PC-3 (cell line): Measurements from ENCODE around the gene TCFL5. TPM values are rescaled to one million over a fixed set of nuclear protein-coding genes. Genes with fewer than 3 reads are reported as not detected.

Experiments
- ATAC-seq: fragments of 200-7000 bp; cut with Tn5 transposase; 2 replicates; pipeline ENCODE4 v1.9.1; 2020; ENCODE audit warnings: mild to moderate bottlenecking, moderate library complexity
- BruUV-seq: library from RNA; stranded (reverse); fragments of 400-500 nt; replicated peaks from 2 replicates; lab custom pipeline; 2021; lab: Mats Ljungman, UMichigan
- CTCF ChIA-PET: fragments of 300-600 bp; sonication (Branson Sonifier 250); formaldehyde crosslinking; loops from one replicate; lab custom pipeline; 2022; ENCODE audit warnings: antibody characterized with exemption; lab: Charles Lee
- POLR2A ChIA-PET: fragments of 300-600 bp; sonication (Branson Sonifier 250); formaldehyde crosslinking; loops from one replicate; lab custom pipeline; 2022; ENCODE audit warnings: antibody characterized with exemption; ENCODE audit not compliant: unreplicated experiment; lab: Charles Lee
- DNase-seq: peaks from one replicate; pipeline ENCODE4 v3.0.0-alpha.2; 2015
- H2AFZ ChIP-seq: fragments of 300-600 bp; sonication (generic); 2 replicates; pipeline ENCODE4 v1.6.0; 2016; ENCODE audit warnings: antibody characterized with exemption, low read length
- H3F3A ChIP-seq: fragments of 300-600 bp; sonication (generic); one replicate; pipeline ENCODE4 v1.6.0; 2017; ENCODE audit warnings: antibody characterized with exemption, low read length, control low read depth, mild to moderate bottlenecking; ENCODE audit not compliant: unreplicated experiment
- H3K27ac ChIP-seq: fragments of 300-600 bp; sonication (generic); 2 replicates; pipeline ENCODE4 v1.5.1; 2016; ENCODE audit warnings: mild to moderate bottlenecking, low read length
- H3K27me3 ChIP-seq: fragments of 300-600 bp; sonication (generic); 2 replicates; pipeline ENCODE4 v1.6.1; 2016; ENCODE audit warnings: low read length, mixed read lengths
- H3K36me3 ChIP-seq: fragments of 300-600 bp; sonication (generic); 2 replicates; pipeline ENCODE4 v1.6.1; 2016; ENCODE audit warnings: low read depth, mixed run types, low read length, mixed read lengths
- H3K4me1 ChIP-seq: fragments of 300-600 bp; sonication (generic); 2 replicates; pipeline ENCODE4 v1.5.1; 2016; ENCODE audit warnings: low read length; ENCODE audit not compliant: insufficient read depth
- H3K4me2 ChIP-seq: fragments of 300-600 bp; sonication (generic); 2 replicates; pipeline ENCODE4 v1.6.0; 2016; ENCODE audit warnings: low read length
- H3K4me3 ChIP-seq: fragments of 300-600 bp; sonication (generic); 2 replicates; pipeline ENCODE4 v1.5.1; 2016; ENCODE audit warnings: mild to moderate bottlenecking, low read length, mixed read lengths
- H3K79me2 ChIP-seq: fragments of 300-600 bp; sonication (generic); 2 replicates; pipeline ENCODE4 v1.6.1; 2017; ENCODE audit warnings: low read length, mixed read lengths
- H3K9ac ChIP-seq: fragments of 300-600 bp; sonication (generic); 2 replicates; pipeline ENCODE4 v1.6.0; 2016; ENCODE audit warnings: mild to moderate bottlenecking, low read length
- H3K9me2 ChIP-seq: fragments of 300-600 bp; sonication (generic); replicated peaks from 2 replicates; pipeline ENCODE4 v1.6.1; 2016; ENCODE audit warnings: mixed run types, low read length, mixed read lengths
- H3K9me3 ChIP-seq: fragments of 300-600 bp; sonication (generic); 2 replicates; pipeline ENCODE4 v1.6.1; 2016; ENCODE audit warnings: low read length, mixed read lengths
- H4K20me1 ChIP-seq: fragments of 300-600 bp; sonication (generic); 2 replicates; pipeline ENCODE4 v1.6.1; 2016; ENCODE audit warnings: low read length, mixed read lengths
- EZH2 ChIP-seq: fragments of 300-600 bp; sonication (generic); IDR thresholded peaks from one replicate; pipeline ENCODE4 v1.6.1; 2017; ENCODE audit warnings: antibody characterized with exemption, mild to moderate bottlenecking, low read length; ENCODE audit not compliant: unreplicated experiment
- EZH2phosphoT487 ChIP-seq: fragments of 300-600 bp; sonication (generic); IDR thresholded peaks from 2 replicates; pipeline ENCODE4 v1.6.1; 2018; ENCODE audit warnings: mild to moderate bottlenecking, antibody characterized with exemption, low read length, borderline replicate concordance
- intact Hi-C: fragments of 100-400 bp; cut with micrococcal nuclease; formaldehyde crosslinking; loops from 2 replicates; pipeline ENCODE4 v1.9.0; 2023
- total RNA-seq: library from RNA; depleted of rRNA; stranded (reverse); fragments of >200 nt; gene quantifications from 2 replicates; pipeline ENCODE4 v1.2.3, GENCODE V29; 2014
- TF ChIP-seq, protein P1 (sequence below): fragments of 300-600 bp; sonication (generic); conservative IDR thresholded peaks from 2 replicates; pipeline ENCODE4 v1.5.1; 2017; ENCODE audit warnings: antibody characterized with exemption, low read depth, mild to moderate bottlenecking, low read length

TCFL5 gene
- total RNA-seq, 1 experiment from 2014 or later, result 15.8 TPM

DNA sequence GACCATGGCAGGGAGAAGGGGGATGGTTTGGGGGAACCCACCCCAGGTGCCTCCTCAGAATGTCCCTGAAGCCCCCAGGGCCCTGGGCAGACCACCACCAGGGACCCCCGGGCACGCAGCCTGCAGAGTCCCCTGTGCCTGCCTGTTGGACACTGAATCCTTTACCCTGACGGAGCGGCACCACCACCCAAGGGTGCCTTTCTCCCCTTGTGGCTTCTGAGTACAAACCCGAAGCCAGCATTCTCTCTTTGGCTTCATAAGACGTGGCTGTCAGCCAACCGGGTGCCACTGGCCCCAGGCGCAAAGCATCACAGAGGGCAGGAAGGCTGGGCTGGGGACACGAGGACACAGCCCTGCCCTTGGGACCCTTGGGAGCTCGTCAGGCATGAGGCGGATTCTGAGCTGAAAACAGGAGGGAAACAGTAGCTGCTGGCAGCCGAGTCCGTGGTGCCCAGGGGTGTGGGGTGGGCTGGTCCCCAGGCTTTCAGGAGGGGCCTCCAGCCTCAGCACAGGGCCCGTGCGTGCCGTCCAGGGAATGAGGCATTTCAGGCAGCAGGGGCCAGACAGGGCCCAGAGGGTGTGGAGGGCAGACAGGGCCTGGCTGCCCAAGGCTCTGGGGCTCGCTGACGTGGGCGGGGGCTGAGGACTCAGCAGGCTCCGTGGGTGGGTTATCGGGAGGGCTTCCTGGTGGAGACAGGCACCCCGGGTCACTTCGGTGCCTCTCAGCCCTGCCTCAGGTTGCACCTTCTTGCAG is 41.2 kb downstream of the TCFL5 start:
- Histone ChIP-seq H3K4me2 (no peak overlapping the region), H3K27ac (no peak overlapping the region), H3K9ac (no peak overlapping the region), H3K9me2 (no peaks in the 10 kb centered on the region), H3F3A (no peaks in the 10 kb centered on the region), H3K79me2 (no peaks in the 10 kb centered on the region), H4K20me1 (no peaks in the 10 kb centered on the region), H3K36me3 (no peaks in the 10 kb centered on the region), H3K27me3 (peaks cover 19% of the 10 kb centered on the region), H3K4me3 (no peak overlapping the region), H3K9me3 (no peaks in the 10 kb centered on the region), H2AFZ (no peak overlapping the region), H3K4me1 (peaks cover 34% of the 10 kb centered on the region)
- ChIA-PET CTCF (interaction anchor here (0.6 kb wide), 1 partner anchor 248 kb away, joined by 5 read pairs; no protein-coding TSS in a partner anchor), POLR2A (no interaction called here)
- intact Hi-C loops, result loop anchor here (10.0 kb wide), 1 partner anchor 104 kb away; the partner anchor contains the start of gene DIDO1
- DNase-seq (no peak), ATAC-seq (no peak)
- TF ChIP-seq, protein P1, sequence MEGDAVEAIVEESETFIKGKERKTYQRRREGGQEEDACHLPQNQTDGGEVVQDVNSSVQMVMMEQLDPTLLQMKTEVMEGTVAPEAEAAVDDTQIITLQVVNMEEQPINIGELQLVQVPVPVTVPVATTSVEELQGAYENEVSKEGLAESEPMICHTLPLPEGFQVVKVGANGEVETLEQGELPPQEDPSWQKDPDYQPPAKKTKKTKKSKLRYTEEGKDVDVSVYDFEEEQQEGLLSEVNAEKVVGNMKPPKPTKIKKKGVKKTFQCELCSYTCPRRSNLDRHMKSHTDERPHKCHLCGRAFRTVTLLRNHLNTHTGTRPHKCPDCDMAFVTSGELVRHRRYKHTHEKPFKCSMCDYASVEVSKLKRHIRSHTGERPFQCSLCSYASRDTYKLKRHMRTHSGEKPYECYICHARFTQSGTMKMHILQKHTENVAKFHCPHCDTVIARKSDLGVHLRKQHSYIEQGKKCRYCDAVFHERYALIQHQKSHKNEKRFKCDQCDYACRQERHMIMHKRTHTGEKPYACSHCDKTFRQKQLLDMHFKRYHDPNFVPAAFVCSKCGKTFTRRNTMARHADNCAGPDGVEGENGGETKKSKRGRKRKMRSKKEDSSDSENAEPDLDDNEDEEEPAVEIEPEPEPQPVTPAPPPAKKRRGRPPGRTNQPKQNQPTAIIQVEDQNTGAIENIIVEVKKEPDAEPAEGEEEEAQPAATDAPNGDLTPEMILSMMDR, result no peak
- TF ChIP-seq EZH2phosphoT487 (no peak), EZH2 (no peak)
- no TSS peak for BruUV-seq

DNA sequence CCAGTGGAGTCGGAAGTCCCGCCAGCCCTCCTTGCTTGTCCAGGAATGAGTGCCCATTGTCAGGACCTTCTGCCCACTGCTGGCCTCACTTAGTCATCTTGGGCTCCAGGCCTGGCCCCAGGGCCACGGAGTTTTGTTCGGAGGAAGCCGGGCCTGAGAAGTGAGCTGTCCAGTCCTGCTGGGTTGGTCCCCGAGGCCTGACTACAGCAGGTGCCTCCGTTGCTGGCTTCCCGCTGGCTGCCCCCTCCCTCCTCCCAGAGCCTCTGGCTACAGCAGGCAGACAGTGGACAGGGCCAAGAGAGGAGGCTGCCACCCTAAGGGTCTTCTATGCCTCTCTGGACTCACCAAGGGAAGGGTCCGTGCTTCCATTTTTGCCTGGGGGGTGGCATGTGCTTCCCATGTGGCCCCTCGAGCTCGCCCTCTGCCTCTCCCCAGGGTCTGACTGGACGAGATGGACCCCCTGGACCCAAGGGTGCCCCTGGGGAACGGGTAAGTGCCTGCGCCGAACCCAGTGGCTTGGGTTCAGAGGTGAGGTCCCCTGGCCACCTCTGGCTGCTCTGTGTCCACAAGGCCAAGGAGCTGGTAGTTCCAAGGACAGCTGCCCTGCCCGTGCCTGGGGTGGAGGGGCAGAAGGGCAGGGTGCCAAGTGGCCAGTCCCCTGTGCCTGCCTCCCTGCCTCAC is 42.0 kb downstream of the TCFL5 start:
- Histone ChIP-seq H3F3A (no peaks in the 10 kb centered on the region), H3K27ac (no peak overlapping the region), H3K79me2 (no peaks in the 10 kb centered on the region), H3K9me2 (no peaks in the 10 kb centered on the region), H3K4me2 (no peak overlapping the region), H3K4me3 (no peak overlapping the region), H3K36me3 (no peaks in the 10 kb centered on the region), H3K4me1 (peaks cover 38% of the 10 kb centered on the region), H3K9me3 (no peaks in the 10 kb centered on the region), H3K27me3 (peaks cover 19% of the 10 kb centered on the region), H3K9ac (no peak overlapping the region), H2AFZ (no peak overlapping the region), H4K20me1 (no peaks in the 10 kb centered on the region)
- DNase-seq (peak; percentile 62), ATAC-seq (peak; percentile 38)
- no peak for TF ChIP-seq EZH2phosphoT487
- no peak for TF ChIP-seq EZH2
- CTCF ChIA-PET, result interaction anchor here (0.6 kb wide), 1 partner anchor 247 kb away, joined by 5 read pairs; no protein-coding TSS in a partner anchor
- intact Hi-C loops, result loop anchor here (10.0 kb wide), 1 partner anchor 105 kb away; the partner anchor contains the start of gene DIDO1
- POLR2A ChIA-PET, result no interaction called here
- BruUV-seq, result no TSS peak

DNA sequence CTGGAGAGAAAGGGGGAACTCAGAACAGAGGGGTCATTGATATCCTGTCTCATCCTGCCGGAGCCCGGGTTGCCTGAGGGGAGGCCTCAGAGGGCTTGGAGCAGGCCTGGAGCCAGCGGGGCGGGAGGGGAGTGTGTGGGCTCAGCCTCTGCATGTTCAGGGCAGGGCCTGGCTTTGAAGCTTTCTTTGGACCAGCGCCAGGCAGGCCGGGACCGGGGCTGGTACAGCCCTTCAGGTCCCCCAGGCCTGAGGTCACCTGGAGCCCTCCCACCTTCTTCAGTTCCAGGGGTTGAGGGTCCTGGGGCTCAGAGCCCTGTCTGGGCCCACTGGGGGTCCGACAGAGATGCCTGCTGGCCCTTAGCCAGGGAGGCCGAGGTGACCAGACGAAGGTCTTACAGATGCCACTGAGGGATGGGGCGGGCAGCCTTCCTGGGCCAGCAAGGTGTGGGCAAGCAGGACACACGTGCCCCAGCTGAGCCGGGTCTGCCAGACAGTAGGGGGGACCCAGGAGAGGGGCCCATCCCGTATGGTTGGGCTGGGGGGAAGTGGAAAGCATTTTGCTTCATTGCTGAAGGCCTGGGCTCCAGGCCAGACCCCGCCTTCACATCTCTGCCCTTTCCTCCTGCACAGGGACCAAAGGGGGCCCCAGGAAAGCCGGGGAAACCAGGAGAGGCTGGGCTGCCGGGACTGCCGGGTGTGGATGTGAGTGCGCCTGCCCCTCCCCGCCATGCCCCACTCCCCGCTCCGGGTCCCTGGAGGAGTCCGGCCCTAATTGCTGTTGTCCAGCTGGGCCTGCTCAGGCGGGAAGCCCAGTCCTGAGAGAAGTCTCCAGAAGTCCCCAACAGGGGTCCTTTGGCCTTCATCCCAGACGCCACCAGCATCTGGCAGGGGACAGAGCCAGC is 42.8 kb downstream of the TCFL5 start:
- Histone ChIP-seq H3K27me3 (peaks cover 19% of the 10 kb centered on the region), H2AFZ (no peak overlapping the region), H3K4me2 (0 out of 2 replicates have a peak overlapping the region, but pooled peaks have one; percentile 3), H3K4me3 (no peak overlapping the region), H3K36me3 (no peaks in the 10 kb centered on the region), H3K4me1 (peaks cover 33% of the 10 kb centered on the region), H3K27ac (no peak overlapping the region), H3K79me2 (no peaks in the 10 kb centered on the region), H3K9me3 (no peaks in the 10 kb centered on the region), H3K9ac (no peak overlapping the region), H3K9me2 (no peaks in the 10 kb centered on the region), H4K20me1 (no peaks in the 10 kb centered on the region), H3F3A (no peaks in the 10 kb centered on the region)
- TF ChIP-seq EZH2phosphoT487 (no peak), EZH2 (no peak)
- intact Hi-C loops, result no loop called here
- ChIA-PET POLR2A (no interaction called here), CTCF (no interaction called here)
- DNase-seq (no peak), ATAC-seq (peak; percentile 3; the same call in 1 of the 2 replicates)
- no TSS peak for BruUV-seq
